Liver (tissue), 9 donors: Measurements from ENCODE around the gene MPC1. TPM values are rescaled to one million over a fixed set of nuclear protein-coding genes. Genes with fewer than 3 reads are reported as not detected.

Source experiments
- DNase-seq: peaks from one replicate; pipeline ENCODE4 v3.0.0-alpha.2; 2017; ENCODE audit warnings: low spot score
- H3K27ac ChIP-seq, 2 donors: one replicate each; pipeline ENCODE4 v1.7.0; 2013; ENCODE audit warnings: inconsistent platforms in 2 of 2, low read length in 2 of 2, control low read depth in 1 of 2, low read depth in 1 of 2, mild to moderate bottlenecking in 1 of 2
- H3K27me3 ChIP-seq, 4 donors: one replicate each; pipeline versions ENCODE4 v1.6.1 to v1.7.0; 2013; ENCODE audit warnings: low read length in 3 of 4, inconsistent platforms in 1 of 4, mild to moderate bottlenecking in 1 of 4, moderate library complexity in 1 of 4; ENCODE audit not compliant: control insufficient read depth in 4 of 4, insufficient read depth in 4 of 4
- H3K36me3 ChIP-seq, 4 donors: one replicate each; pipeline versions ENCODE4 v1.6.1 to v1.7.0; 2013; ENCODE audit warnings: low read length in 3 of 4, mild to moderate bottlenecking in 3 of 4, low read depth in 1 of 4, moderate library complexity in 1 of 4; ENCODE audit not compliant: control insufficient read depth in 4 of 4, insufficient read depth in 3 of 4
- H3K4me1 ChIP-seq, 4 donors: one replicate each; pipeline versions ENCODE4 v1.6.1 to v1.7.0; 2013; ENCODE audit warnings: low read length in 3 of 4, mild to moderate bottlenecking in 3 of 4, moderate library complexity in 1 of 4; ENCODE audit not compliant: control insufficient read depth in 4 of 4, insufficient read depth in 4 of 4
- H3K4me3 ChIP-seq, 3 donors: one replicate each; pipeline versions ENCODE4 v1.6.1 to v1.7.0; 2013; ENCODE audit warnings: low read length in 3 of 3, control low read depth in 1 of 3, low read depth in 1 of 3, mild to moderate bottlenecking in 1 of 3
- H3K9ac ChIP-seq, 2 donors: one replicate each; pipeline ENCODE4 v1.7.0; 2013; ENCODE audit warnings: low read length in 2 of 2, mild to moderate bottlenecking in 2 of 2, moderate library complexity in 2 of 2, control low read depth in 1 of 2, low read depth in 1 of 2
- H3K9me3 ChIP-seq, 4 donors: one replicate each; pipeline versions ENCODE4 v1.6.1 to v1.7.0; 2013; ENCODE audit warnings: low read length in 3 of 4; ENCODE audit not compliant: control insufficient read depth in 4 of 4
- EGR1 ChIP-seq, 2 donors: IDR thresholded peaks; 2 replicates each; pipeline ENCODE4 v1.6.1; 2016 to 2018; ENCODE audit warnings: antibody characterized with exemption in 2 of 2, low read depth in 2 of 2
- FOXA1 ChIP-seq: IDR thresholded peaks from 2 replicates; pipeline ENCODE4 v1.6.1; 2016; ENCODE audit warnings: antibody characterized with exemption
- FOXA2 ChIP-seq: IDR thresholded peaks from 2 replicates; pipeline ENCODE4 v1.6.1; 2016; ENCODE audit warnings: antibody characterized with exemption
- GABPA ChIP-seq, 2 donors: IDR thresholded peaks in 1 of 2; conservative IDR thresholded peaks in 1 of 2; 2 replicates each; pipeline ENCODE4 v1.6.1; 2016; ENCODE audit warnings: antibody characterized with exemption in 2 of 2, mild to moderate bottlenecking in 1 of 2, moderate library complexity in 1 of 2
- HNF4A ChIP-seq, 2 donors: conservative IDR thresholded peaks; 2 replicates each; pipeline ENCODE4 v1.6.1; 2016; ENCODE audit warnings: antibody characterized with exemption in 2 of 2, mild to moderate bottlenecking in 2 of 2
- HNF4G ChIP-seq: IDR thresholded peaks from 2 replicates; pipeline ENCODE4 v1.6.1; 2016; ENCODE audit warnings: antibody characterized with exemption
- JUND ChIP-seq, 2 donors: IDR thresholded peaks; 2 replicates each; pipeline ENCODE4 v1.6.1; 2016; ENCODE audit warnings: antibody characterized with exemption in 2 of 2
- NR2F2 ChIP-seq: IDR thresholded peaks from 2 replicates; pipeline ENCODE4 v1.6.1; 2016; ENCODE audit warnings: antibody characterized with exemption
- RAD21 ChIP-seq, 2 donors: IDR thresholded peaks; 2 replicates each; pipeline ENCODE4 v1.6.1; 2016; ENCODE audit warnings: antibody characterized with exemption in 2 of 2, mild to moderate bottlenecking in 2 of 2
- RXRA ChIP-seq, 2 donors: IDR thresholded peaks; 2 replicates each; pipeline ENCODE4 v1.6.1; 2017 to 2018; ENCODE audit warnings: antibody characterized with exemption in 2 of 2, mild to moderate bottlenecking in 1 of 2
- SP1 ChIP-seq: IDR thresholded peaks from 2 replicates; pipeline ENCODE4 v1.6.1; 2018; ENCODE audit warnings: antibody characterized with exemption, mild to moderate bottlenecking
- TAF1 ChIP-seq: conservative IDR thresholded peaks from 2 replicates; pipeline ENCODE4 v1.6.1; 2016; ENCODE audit warnings: antibody characterized with exemption, mild to moderate bottlenecking
- YY1 ChIP-seq: IDR thresholded peaks from 2 replicates; pipeline ENCODE4 v1.6.1; 2016; ENCODE audit warnings: antibody characterized with exemption, mild to moderate bottlenecking
- WGBS: extraction: QIAGEN DNeasy Blood & Tissue Kit; methylation state at CpG from one replicate; pipeline ENCODE4 v1.1.7; 2013; 5-methylcytosine and 5-hydroxymethylcytosine counted together
- polyA plus RNA-seq, 2 donors: library from polyadenylated mRNA; stranded (reverse) in 1 of 2; unstranded in 1 of 2; fragments of 200-250 nt in 1 of 2; fragments of >200 nt in 1 of 2; fragmentation: Nextera tagmentation in 1 of 2; extraction: Ambion mirVana in 1 of 2; gene quantifications; one replicate each; pipeline versions ENCODE4 v1.2.1 to v1.2.3, GENCODE V29; 2013 to 2015
- total RNA-seq, 2 donors: library from RNA; depleted of rRNA; stranded (reverse); fragments of >200 nt; gene quantifications; one replicate each; pipeline ENCODE4 v1.2.3, GENCODE V29; 2014
- TF ChIP-seq, protein P1 (sequence below): IDR thresholded peaks from 2 replicates; pipeline ENCODE4 v1.6.1; 2016; ENCODE audit warnings: antibody characterized with exemption
- TF ChIP-seq, protein P2 (sequence below): IDR thresholded peaks from 2 replicates; pipeline ENCODE4 v1.6.1; 2016; ENCODE audit warnings: antibody characterized with exemption
- TF ChIP-seq, protein P3 (sequence below): IDR thresholded peaks from 2 replicates; pipeline ENCODE4 v1.6.1; 2016; ENCODE audit warnings: antibody characterized with exemption, mild to moderate bottlenecking
- TF ChIP-seq, protein P4 (sequence below): IDR thresholded peaks from 2 replicates; pipeline ENCODE4 v1.6.1; 2016; ENCODE audit warnings: antibody characterized with exemption
- donor health status: healthy.
- donor health status: healthy.
- donor health status: healthy.
- donor health status: healthy.
- donor health status: healthy.

The MPC1 gene
- total and polyA plus RNA-seq, 4 donors = 79.7 to 478 (median 237) TPM

DNA sequence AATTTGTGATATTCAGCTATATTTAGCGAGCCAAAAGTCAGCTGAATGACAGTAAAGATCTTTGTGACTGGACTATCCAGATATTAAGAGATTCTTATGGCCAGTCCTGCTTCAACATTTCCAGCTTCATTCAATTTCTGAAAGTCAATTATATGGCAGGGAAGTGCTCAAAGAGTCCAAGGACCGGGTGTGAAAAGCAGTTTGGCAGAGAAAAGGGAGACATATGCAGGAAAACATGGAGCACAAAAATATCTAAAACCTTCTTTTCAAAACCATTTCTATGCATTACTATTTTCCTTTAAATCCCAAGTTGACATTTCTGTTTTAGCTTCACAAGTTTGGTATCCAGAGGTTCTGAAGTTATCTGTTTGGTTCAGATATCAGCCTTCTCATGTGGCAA is 5.0 kb downstream of the MPC1 start:
- Histone ChIP-seq H3K4me3 (no peak overlapping the region), H3K4me1 (peaks cover 7 to 32% (median 27%) of the 10 kb centered on the region in 4 donors), H3K27ac (no peak overlapping the region), H3K9ac (no peak overlapping the region), H3K9me3 (no peaks in the 10 kb centered on the region), H3K36me3 (no peaks in the 10 kb centered on the region), H3K27me3 (no peaks in the 10 kb centered on the region)
- TF ChIP-seq GABPA (IDR thresholded peaks at IDR 0.05 in 1 of 2, conservative IDR thresholded peaks at IDR 0.05 in 1 of 2) (no peak), YY1 (no peak), EGR1 (IDR thresholded peaks at IDR 0.05; ENCODE audit: low read depth in 2 of 2) (no peak), FOXA2 (no peak), FOXA1 (no peak), RXRA (IDR thresholded peaks at IDR 0.05) (no peak), HNF4G (no peak), TAF1 (no peak)
- TF ChIP-seq, protein P1, sequence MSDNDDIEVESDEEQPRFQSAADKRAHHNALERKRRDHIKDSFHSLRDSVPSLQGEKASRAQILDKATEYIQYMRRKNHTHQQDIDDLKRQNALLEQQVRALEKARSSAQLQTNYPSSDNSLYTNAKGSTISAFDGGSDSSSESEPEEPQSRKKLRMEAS = no peak
- TF ChIP-seq, protein P2, sequence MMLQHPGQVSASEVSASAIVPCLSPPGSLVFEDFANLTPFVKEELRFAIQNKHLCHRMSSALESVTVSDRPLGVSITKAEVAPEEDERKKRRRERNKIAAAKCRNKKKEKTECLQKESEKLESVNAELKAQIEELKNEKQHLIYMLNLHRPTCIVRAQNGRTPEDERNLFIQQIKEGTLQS = no peak
- TF ChIP-seq, protein P3, sequence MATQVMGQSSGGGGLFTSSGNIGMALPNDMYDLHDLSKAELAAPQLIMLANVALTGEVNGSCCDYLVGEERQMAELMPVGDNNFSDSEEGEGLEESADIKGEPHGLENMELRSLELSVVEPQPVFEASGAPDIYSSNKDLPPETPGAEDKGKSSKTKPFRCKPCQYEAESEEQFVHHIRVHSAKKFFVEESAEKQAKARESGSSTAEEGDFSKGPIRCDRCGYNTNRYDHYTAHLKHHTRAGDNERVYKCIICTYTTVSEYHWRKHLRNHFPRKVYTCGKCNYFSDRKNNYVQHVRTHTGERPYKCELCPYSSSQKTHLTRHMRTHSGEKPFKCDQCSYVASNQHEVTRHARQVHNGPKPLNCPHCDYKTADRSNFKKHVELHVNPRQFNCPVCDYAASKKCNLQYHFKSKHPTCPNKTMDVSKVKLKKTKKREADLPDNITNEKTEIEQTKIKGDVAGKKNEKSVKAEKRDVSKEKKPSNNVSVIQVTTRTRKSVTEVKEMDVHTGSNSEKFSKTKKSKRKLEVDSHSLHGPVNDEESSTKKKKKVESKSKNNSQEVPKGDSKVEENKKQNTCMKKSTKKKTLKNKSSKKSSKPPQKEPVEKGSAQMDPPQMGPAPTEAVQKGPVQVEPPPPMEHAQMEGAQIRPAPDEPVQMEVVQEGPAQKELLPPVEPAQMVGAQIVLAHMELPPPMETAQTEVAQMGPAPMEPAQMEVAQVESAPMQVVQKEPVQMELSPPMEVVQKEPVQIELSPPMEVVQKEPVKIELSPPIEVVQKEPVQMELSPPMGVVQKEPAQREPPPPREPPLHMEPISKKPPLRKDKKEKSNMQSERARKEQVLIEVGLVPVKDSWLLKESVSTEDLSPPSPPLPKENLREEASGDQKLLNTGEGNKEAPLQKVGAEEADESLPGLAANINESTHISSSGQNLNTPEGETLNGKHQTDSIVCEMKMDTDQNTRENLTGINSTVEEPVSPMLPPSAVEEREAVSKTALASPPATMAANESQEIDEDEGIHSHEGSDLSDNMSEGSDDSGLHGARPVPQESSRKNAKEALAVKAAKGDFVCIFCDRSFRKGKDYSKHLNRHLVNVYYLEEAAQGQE = no peak
- TF ChIP-seq, protein P4, sequence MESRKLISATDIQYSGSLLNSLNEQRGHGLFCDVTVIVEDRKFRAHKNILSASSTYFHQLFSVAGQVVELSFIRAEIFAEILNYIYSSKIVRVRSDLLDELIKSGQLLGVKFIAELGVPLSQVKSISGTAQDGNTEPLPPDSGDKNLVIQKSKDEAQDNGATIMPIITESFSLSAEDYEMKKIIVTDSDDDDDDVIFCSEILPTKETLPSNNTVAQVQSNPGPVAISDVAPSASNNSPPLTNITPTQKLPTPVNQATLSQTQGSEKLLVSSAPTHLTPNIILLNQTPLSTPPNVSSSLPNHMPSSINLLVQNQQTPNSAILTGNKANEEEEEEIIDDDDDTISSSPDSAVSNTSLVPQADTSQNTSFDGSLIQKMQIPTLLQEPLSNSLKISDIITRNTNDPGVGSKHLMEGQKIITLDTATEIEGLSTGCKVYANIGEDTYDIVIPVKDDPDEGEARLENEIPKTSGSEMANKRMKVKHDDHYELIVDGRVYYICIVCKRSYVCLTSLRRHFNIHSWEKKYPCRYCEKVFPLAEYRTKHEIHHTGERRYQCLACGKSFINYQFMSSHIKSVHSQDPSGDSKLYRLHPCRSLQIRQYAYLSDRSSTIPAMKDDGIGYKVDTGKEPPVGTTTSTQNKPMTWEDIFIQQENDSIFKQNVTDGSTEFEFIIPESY = no peak
- WGBS = 73% methylated on average over 2 of the region's 2 CpGs
- DNase-seq = no peak

DNA sequence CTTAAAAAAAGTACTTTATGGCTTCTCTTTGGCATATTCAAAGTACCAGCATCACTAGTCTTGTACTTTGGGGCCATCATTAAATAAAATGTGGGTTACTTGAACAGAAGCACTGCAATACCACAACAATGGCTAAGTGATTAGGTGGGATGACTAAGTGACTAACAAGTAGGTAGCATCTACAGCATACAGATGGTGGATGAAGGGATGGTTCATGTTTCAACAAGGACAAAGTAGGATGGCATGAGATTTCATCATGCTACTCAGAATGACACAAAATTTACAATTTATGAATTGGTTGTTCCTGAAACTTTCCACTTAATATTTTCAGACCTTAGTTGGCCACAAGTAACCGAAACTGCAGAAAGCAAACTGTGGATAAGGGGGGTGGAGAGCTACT is 7.7 kb downstream of the MPC1 start:
- H3K4me1 ChIP-seq = peaks cover 7 to 22% (median 20%) of the 10 kb centered on the region in 4 donors
- H3K27ac ChIP-seq = no peak overlapping the region
- H3K9me3 ChIP-seq = no peaks in the 10 kb centered on the region
- DNase-seq = no peak
- TF ChIP-seq JUND (IDR thresholded peaks at IDR 0.05) = no peak
- WGBS = 97% methylated on average over 1 of the region's 1 CpG
- no peak overlapping the region for H3K4me3 ChIP-seq
- no peaks in the 10 kb centered on the region for H3K27me3 ChIP-seq
- H3K36me3 ChIP-seq = no peaks in the 10 kb centered on the region
- no peak overlapping the region for H3K9ac ChIP-seq

DNA sequence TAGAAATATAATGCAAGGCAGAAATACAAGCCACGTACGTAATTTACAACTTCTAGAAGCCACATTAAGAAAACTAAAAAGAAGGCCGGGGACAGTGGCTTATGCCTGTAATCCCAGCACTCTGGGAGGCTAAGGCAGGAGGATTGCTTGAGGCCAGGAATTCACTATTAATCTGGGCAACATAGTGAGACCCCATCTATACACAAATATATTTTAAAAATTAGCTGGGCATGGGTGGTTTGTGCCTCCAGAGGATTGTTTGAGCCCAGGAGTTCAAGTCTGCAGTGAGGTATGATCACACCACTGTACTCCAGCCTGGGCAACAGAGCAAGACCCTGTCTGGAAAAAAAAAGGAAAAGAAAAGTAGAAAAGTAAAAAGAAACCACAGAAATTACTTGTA is 12.3 kb downstream of the MPC1 start:
- no peak for DNase-seq
- peaks cover 3 to 10% (median 5%) of the 10 kb centered on the region in 4 donors for H3K36me3 ChIP-seq
- H3K27ac ChIP-seq = no peak overlapping the region
- H3K9ac ChIP-seq = no peak overlapping the region
- H3K4me3 ChIP-seq = no peak overlapping the region
- WGBS = 97% methylated on average over 3 of the region's 3 CpGs
- no peaks in the 10 kb centered on the region for H3K27me3 ChIP-seq
- H3K9me3 ChIP-seq = no peaks in the 10 kb centered on the region
- peaks cover 3 to 15% (median 10%) of the 10 kb centered on the region in 4 donors for H3K4me1 ChIP-seq
- TF ChIP-seq EGR1 (IDR thresholded peaks at IDR 0.05; ENCODE audit: low read depth in 2 of 2) (no peak), FOXA1 (no peak), RXRA (IDR thresholded peaks at IDR 0.05) (no peak), JUND (IDR thresholded peaks at IDR 0.05) (no peak), RAD21 (IDR thresholded peaks at IDR 0.05) (no peak), HNF4G (no peak), SP1 (no peak), YY1 (no peak), NR2F2 (no peak), HNF4A (conservative IDR thresholded peaks at IDR 0.05) (no peak)
- TF ChIP-seq, protein P4 = no peak
- TF ChIP-seq, protein P3 = no peak
